GM18867 (cell line): ENCODE measurements around the gene SEMA3A.

Experiments
- ATAC-seq: cut with Tn5 transposase; IDR thresholded peaks from one replicate; pipeline ENCODE4 v1.9.1; 2021; ENCODE audit warnings: mild to moderate bottlenecking, moderate library complexity; ENCODE audit not compliant: unreplicated experiment

Gene SEMA3A

DNA sequence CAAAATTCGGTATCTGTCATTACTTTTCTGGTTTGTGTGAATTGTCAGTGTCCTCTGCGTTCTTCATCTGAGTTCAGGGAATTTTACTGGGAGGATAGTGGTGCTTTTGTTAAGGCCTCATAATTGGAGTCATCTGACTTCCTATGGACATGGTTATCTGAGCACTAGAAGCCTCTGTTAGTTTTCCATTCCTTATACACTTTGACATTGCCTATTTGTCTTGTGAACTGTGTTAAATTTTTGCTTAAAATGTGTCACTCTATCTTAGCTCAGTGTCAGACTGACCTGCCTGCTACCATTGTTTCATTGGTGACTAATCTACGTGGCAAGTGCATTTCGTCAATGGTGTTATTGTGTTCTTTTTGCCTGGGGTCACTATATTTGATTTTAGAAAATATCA, 253.3 kb downstream of the SEMA3A start:
- no peak for ATAC-seq

- no peak for ATAC-seq
Measured at GRCh38 chr7:83937930-83938329, 256.7 kb downstream of the SEMA3A start.

- peak; percentile 83 for ATAC-seq
Measured at GRCh38 chr7:83936056-83936708, 258.4 kb downstream of the SEMA3A start.

DNA sequence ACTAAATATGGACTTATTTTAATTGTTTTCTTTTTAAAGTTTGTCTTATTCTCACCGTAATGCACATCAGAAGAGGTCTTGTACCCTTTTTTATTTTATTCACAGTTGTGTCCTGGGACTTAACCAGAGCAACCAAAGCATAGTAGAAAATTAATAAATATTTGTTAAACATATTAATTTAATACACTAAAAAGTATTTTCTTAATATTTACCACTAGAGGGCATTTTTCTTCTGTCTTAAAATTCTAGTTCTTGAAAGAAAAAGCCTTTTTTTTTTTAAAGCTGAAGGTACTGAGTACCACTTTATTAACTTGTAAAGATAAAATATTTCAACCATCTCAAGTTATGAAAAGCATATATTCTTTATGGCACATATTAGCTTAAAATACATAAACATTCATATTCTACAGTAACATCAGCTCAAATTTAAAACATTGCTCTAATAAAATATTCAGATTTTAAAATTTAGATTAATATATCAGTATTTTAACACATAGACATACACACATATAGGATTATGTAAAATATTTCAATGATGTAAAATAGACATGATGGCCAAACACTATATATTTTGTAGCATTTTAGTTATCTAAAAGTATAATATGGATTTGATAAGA, 260.4 kb downstream of the SEMA3A start:
- no peak for ATAC-seq

DNA sequence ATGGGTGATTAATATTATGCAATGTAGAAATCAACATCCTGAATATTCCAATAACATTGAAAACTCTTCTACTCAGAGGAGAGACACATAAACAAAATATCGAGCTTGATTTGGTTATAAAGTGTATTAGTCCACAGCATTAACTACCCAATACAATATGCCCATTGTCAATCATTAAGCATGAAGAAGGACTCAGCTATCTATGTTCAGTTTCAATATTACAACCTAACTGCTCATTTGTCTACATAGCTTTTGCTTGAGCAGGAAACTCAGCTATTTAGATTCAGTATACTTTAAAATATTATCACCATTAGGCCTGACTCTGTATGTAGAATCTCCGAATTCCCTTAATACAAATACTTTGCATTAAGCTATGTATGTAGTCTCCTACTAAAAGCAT, 262.6 kb downstream of the SEMA3A start:
- ATAC-seq, result no peak

GRCh38 chr7:83930262-83930661, 264.3 kb downstream of the SEMA3A start:
- ATAC-seq, result no peak

GRCh38 chr7:83925860-83926259, 268.7 kb downstream of the SEMA3A start:
- peak; percentile 66 for ATAC-seq

DNA sequence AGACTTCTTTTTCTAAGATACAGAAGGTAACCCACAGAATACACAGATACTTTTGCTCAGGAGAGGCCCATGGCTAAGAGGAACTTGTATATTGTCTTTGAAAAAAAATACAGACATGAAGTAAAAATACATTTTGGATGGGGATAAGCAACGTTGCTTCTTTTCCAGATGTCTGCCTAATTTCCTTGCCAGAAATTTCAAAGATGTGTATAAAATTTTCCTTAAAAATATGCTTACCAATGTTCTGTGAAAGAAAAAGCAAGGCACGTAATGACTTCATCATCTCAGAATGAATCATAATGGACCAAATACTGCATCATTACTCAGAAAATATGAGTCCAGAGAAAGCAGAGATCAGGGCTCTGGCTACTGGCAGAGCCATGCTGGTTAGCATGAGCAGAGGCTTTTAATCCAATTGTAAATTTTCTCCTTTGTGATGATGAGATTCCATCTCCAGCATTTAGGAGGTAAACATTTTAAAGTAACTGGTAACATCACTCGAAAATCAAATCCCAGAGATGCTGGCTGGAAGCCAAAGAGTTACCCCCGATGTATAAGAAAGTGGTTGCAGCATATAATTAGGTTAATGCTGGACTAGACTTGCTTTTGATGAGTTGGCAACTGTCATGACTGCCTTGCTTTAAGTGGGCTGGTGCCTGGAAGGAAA, 272.5 kb downstream of the SEMA3A start:
- no peak for ATAC-seq

DNA sequence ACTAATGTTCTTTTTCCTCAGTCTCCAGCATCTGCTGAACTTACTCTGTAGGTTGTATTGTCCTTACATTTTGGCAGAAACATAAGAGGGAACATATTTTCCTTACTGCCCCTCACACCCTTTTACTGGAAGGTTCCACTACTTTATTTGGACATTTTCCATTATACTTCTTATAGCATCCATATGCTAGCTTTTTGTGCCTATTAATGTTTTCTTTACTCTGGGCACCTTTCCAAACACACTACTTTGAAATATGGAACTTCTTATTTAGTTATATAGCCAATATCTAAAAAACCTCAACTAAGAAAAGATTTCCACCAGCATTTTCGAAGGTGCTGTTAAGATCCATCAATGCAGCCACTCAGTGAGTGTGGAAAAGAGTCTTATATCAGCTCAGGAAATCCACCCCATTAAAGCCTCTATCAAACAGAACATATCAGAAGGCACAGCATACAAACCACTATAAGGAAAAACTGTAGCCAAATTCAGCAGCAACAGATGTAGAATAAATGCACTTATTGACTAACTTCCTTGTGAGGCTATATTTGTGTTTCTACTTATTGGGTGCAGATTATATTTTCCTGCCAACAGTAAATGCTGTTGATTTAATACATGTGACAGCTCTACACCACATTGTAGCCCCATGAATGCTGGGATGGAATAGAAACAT, 273.2 kb downstream of the SEMA3A start:
- no peak for ATAC-seq

GRCh38 chr7:83918142-83918541, 276.4 kb downstream of the SEMA3A start:
- no peak for ATAC-seq

- no peak for ATAC-seq
Measured at GRCh38 chr7:83913174-83913573, 281.4 kb downstream of the SEMA3A start.

DNA sequence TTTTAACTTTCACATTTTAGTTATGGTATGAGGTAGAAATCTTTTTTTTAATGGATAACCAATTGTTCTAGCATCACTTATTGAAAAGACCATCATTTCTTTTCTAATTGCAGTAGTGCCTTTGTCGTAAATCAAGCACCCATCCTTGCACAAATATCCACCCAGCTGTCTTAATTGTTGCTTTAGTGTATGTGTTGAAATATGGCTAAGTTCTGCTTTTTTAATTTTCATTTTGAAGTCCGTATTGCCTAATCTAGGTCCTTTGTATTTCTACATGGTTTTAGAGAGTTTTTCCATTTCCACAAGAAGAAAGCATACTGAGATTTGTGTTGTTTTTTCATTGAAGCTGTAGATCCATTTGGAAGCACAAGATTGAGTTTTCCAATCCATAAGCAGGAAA, 286.1 kb downstream of the SEMA3A start:
- no peak for ATAC-seq
